RCC 7860 (cell line): ENCODE results near the gene PPP1R13B.
A peak's percentile ranks its signal among the peaks of the same experiment; 100 is the strongest.
"Not testable (repeated sequence)": the region's sequence is repeated elsewhere in the genome, so short reads cannot be mapped to it uniquely, and the experiment has no call there.

Experiments used
- DNase-seq: peaks from one replicate; pipeline ENCODE4 v3.0.0-alpha.2; 2015; ENCODE audit warnings: low spot score
- FAIRE-seq: peaks from 2 replicates; lab custom pipeline; 2012; peaks lifted over from hg19 to GRCh38; lab: Jason Lieb, UNC

The PPP1R13B gene

GRCh38 chr14:103801459-103801858, 45.9 kb downstream of the PPP1R13B start:
- FAIRE-seq (peak; percentile 73), DNase-seq (peak; percentile 77)

GRCh38 chr14:103793192-103793591, 54.2 kb downstream of the PPP1R13B start:
- not testable (repeated sequence) for DNase-seq, FAIRE-seq

- no peak for DNase-seq
- FAIRE-seq, result no peak
Observed at GRCh38 chr14:103788086-103788485, 59.3 kb downstream of the PPP1R13B start.

- DNase-seq (no peak), FAIRE-seq (no peak)
Observed at GRCh38 chr14:103782376-103782775, 65.0 kb downstream of the PPP1R13B start.

GRCh38 chr14:103776319-103776718, 71.1 kb downstream of the PPP1R13B start:
- DNase-seq, FAIRE-seq: not testable (repeated sequence)

- FAIRE-seq (no peak), DNase-seq (no peak)
Observed at GRCh38 chr14:103775506-103775905, 71.9 kb downstream of the PPP1R13B start.

- DNase-seq (no peak), FAIRE-seq (no peak)
Observed at GRCh38 chr14:103773521-103773920, 73.9 kb downstream of the PPP1R13B start.

- DNase-seq (no peak), FAIRE-seq (no peak)
Observed at GRCh38 chr14:103772078-103772712, 75.2 kb downstream of the PPP1R13B start.

GRCh38 chr14:103770902-103771301, 76.5 kb downstream of the PPP1R13B start:
- FAIRE-seq (no peak), DNase-seq (no peak)

GRCh38 chr14:103770500-103770899, 76.9 kb downstream of the PPP1R13B start:
- no peak for FAIRE-seq

GRCh38 chr14:103767336-103767894, 80.0 kb downstream of the PPP1R13B start:
- DNase-seq, result no peak
- FAIRE-seq, result no peak

More at GRCh38 chr14:103770500-103770899, 76.9 kb downstream of the PPP1R13B start:
- no peak for DNase-seq

- DNase-seq (no peak), FAIRE-seq (no peak)
Observed at GRCh38 chr14:103765526-103765925, 81.8 kb downstream of the PPP1R13B start.

- no peak for FAIRE-seq
- DNase-seq, result no peak
Observed at GRCh38 chr14:103763730-103764488, 83.5 kb downstream of the PPP1R13B start.

GRCh38 chr14:103762541-103762940, 84.8 kb downstream of the PPP1R13B start:
- no peak for DNase-seq
- FAIRE-seq, result no peak

GRCh38 chr14:103762036-103762435, 85.3 kb downstream of the PPP1R13B start:
- DNase-seq, result no peak
- no peak for FAIRE-seq

GRCh38 chr14:103758059-103758776, 89.2 kb downstream of the PPP1R13B start:
- DNase-seq (no peak), FAIRE-seq (no peak)

GRCh38 chr14:103755060-103755459, 92.3 kb downstream of the PPP1R13B start:
- no peak for FAIRE-seq

GRCh38 chr14:103753774-103754173, 93.6 kb downstream of the PPP1R13B start:
- no peak for DNase-seq
- FAIRE-seq, result no peak

More at GRCh38 chr14:103755060-103755459, 92.3 kb downstream of the PPP1R13B start:
- no peak for DNase-seq

- no peak for FAIRE-seq
- no peak for DNase-seq
Observed at GRCh38 chr14:103749860-103750259, 97.5 kb downstream of the PPP1R13B start.

GRCh38 chr14:103749452-103749851, 97.9 kb downstream of the PPP1R13B start:
- no peak for FAIRE-seq

GRCh38 chr14:103748534-103748857, 98.9 kb downstream of the PPP1R13B start:
- FAIRE-seq (no peak), DNase-seq (no peak)

More at GRCh38 chr14:103749452-103749851, 97.9 kb downstream of the PPP1R13B start:
- no peak for DNase-seq
